ENCODE data around the gene BMPR1A. TPM values are rescaled to one million over a fixed set of nuclear protein-coding genes. Genes with fewer than 3 reads are reported as not detected.

BMPR1A gene
- total RNA-seq, 1 experiment from 2014 or later: 94.3 TPM

DNA sequence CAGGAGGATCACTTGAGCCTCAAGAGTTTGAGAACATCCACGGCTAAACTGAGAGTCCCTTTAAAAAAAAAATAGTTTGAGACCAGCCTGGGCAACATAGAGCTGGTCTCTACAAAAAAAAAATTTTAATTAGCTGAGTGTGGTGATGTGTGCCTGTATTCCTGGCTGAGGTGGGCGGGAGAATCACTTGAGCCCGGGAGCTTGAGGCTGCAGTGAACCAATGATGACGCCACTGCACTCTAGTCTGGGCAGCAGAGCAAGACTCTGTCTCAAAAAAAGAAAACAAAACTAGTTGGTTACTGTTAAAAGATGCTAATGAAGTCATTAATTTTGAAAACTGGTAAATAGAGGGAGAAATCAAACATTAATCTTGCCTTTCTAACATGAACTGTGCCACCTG is 124.6 kb downstream of the BMPR1A start:
- Histone ChIP-seq H3K27me3 (ENCODE audit: control insufficient read depth, insufficient read depth, low read length) (no peaks in the 10 kb centered on the region), H3K9me3 (ENCODE audit: control insufficient read depth, insufficient read depth, low read depth, low read length) (no peaks in the 10 kb centered on the region), H3K4me3 (ENCODE audit: low read depth in 2 of 2, low read length in 2 of 2) (no peak overlapping the region), H3K27ac (ENCODE audit: low read length) (no peak overlapping the region), H3K4me1 (ENCODE audit: control insufficient read depth, insufficient read depth, low read length) (no peaks in the 10 kb centered on the region), H3K36me3 (ENCODE audit: control insufficient read depth, insufficient read depth, low read length) (peaks cover 4% of the 10 kb centered on the region; the same call in 1 of the 2 replicates)
- TF ChIP-seq, protein P1, sequence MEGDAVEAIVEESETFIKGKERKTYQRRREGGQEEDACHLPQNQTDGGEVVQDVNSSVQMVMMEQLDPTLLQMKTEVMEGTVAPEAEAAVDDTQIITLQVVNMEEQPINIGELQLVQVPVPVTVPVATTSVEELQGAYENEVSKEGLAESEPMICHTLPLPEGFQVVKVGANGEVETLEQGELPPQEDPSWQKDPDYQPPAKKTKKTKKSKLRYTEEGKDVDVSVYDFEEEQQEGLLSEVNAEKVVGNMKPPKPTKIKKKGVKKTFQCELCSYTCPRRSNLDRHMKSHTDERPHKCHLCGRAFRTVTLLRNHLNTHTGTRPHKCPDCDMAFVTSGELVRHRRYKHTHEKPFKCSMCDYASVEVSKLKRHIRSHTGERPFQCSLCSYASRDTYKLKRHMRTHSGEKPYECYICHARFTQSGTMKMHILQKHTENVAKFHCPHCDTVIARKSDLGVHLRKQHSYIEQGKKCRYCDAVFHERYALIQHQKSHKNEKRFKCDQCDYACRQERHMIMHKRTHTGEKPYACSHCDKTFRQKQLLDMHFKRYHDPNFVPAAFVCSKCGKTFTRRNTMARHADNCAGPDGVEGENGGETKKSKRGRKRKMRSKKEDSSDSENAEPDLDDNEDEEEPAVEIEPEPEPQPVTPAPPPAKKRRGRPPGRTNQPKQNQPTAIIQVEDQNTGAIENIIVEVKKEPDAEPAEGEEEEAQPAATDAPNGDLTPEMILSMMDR (IDR thresholded peaks at IDR 0.05): no peak
- TF ChIP-seq, protein P2, sequence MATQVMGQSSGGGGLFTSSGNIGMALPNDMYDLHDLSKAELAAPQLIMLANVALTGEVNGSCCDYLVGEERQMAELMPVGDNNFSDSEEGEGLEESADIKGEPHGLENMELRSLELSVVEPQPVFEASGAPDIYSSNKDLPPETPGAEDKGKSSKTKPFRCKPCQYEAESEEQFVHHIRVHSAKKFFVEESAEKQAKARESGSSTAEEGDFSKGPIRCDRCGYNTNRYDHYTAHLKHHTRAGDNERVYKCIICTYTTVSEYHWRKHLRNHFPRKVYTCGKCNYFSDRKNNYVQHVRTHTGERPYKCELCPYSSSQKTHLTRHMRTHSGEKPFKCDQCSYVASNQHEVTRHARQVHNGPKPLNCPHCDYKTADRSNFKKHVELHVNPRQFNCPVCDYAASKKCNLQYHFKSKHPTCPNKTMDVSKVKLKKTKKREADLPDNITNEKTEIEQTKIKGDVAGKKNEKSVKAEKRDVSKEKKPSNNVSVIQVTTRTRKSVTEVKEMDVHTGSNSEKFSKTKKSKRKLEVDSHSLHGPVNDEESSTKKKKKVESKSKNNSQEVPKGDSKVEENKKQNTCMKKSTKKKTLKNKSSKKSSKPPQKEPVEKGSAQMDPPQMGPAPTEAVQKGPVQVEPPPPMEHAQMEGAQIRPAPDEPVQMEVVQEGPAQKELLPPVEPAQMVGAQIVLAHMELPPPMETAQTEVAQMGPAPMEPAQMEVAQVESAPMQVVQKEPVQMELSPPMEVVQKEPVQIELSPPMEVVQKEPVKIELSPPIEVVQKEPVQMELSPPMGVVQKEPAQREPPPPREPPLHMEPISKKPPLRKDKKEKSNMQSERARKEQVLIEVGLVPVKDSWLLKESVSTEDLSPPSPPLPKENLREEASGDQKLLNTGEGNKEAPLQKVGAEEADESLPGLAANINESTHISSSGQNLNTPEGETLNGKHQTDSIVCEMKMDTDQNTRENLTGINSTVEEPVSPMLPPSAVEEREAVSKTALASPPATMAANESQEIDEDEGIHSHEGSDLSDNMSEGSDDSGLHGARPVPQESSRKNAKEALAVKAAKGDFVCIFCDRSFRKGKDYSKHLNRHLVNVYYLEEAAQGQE (IDR thresholded peaks at IDR 0.05; ENCODE audit: insufficient read depth in 1 of 2, low read depth in 2 of 2, low read length in 1 of 2): no peak
- TF ChIP-seq TCF7L2 (IDR thresholded peaks at IDR 0.05; ENCODE audit: low read depth, low read length) (no peak), SIN3A (IDR thresholded peaks at IDR 0.05; ENCODE audit: borderline replicate concordance, insufficient read depth, low read depth, low read length) (no peak), POLR2AphosphoS5 (IDR thresholded peaks at IDR 0.05; ENCODE audit: low read depth, low read length) (no peak)
- intact Hi-C loops (cut with micrococcal nuclease; ENCODE audit: unreplicated experiment): no loop called here
- ChIA-PET POLR2A (interaction anchor here (0.6 to 0.7 kb wide), 2 partner anchors 20 to 21 kb away, joined by 3 read pairs; no protein-coding TSS in a partner anchor), CTCF (no interaction called here)
- no TSS peak for BruUV-seq (replicated peaks)
- in situ Hi-C loops (cut with HindIII; ENCODE audit: low pct_unique_long_range_greater_than_20kb, low sequenced_read_pairs): no loop called here
- DNase-seq (ENCODE audit: low read depth, low spot score) (no peak), ATAC-seq (no peak)

DNA sequence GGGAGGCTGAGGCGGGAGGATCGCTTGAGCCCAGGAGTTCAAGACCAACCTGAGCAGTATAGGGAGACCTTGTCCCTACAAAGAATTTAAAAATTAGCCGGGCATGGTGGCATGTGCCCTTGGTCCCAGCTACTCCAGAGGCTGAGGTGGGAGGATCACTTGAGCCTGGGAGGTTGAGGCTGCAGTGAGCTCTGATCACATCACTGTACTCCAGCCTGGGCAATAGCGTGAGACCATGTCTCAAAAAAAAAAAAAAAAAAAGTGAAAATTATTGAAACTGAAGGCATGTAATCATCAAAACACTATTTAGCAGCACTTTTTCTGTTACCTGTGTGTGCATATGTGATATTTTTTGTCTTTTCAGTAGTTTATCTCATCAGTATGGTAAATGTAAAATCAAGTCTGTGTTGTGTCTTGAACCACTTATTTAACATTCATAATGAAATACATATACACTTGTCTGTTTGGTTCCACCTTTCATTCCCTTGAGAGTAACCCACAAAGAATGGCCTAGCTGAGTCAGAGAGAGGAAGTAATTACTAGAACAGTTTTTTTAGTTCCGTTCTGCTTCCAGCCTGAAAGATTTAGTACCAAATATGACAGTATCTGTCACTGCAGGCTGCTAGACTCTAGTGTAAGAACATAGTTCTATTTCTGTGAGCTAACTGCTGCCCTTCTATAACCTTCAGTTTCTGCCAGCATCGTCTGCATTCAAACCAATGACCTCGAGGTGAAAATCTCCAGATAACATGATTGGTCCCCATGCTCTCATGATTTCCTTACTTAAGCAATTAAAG is 132.4 kb downstream of the BMPR1A start:
- Histone ChIP-seq H3K9me3 (ENCODE audit: control insufficient read depth, insufficient read depth, low read depth, low read length) (no peaks in the 10 kb centered on the region), H3K27me3 (ENCODE audit: control insufficient read depth, insufficient read depth, low read length) (no peaks in the 10 kb centered on the region), H3K4me3 (ENCODE audit: low read depth in 2 of 2, low read length in 2 of 2) (no peak overlapping the region), H3K36me3 (ENCODE audit: control insufficient read depth, insufficient read depth, low read length) (peaks cover 8% of the 10 kb centered on the region), H3K4me1 (ENCODE audit: control insufficient read depth, insufficient read depth, low read length) (no peaks in the 10 kb centered on the region), H3K27ac (ENCODE audit: low read length) (no peak overlapping the region)
- no TSS peak for BruUV-seq (replicated peaks)
- ChIA-PET CTCF (no interaction called here), POLR2A (interaction anchor here (0.5 to 0.7 kb wide), 3 partner anchors 12 to 1725 kb away, joined by 3 to 8 read pairs (median 5); no protein-coding TSS in a partner anchor)
- DNase-seq (ENCODE audit: low read depth, low spot score): no peak
- in situ Hi-C loops (cut with HindIII; ENCODE audit: low pct_unique_long_range_greater_than_20kb, low sequenced_read_pairs): no loop called here
- no peak for ATAC-seq
- intact Hi-C loops (cut with micrococcal nuclease; ENCODE audit: unreplicated experiment): no loop called here
- TF ChIP-seq, protein P1 (IDR thresholded peaks at IDR 0.05): no peak
- TF ChIP-seq POLR2AphosphoS5 (IDR thresholded peaks at IDR 0.05; ENCODE audit: low read depth, low read length): no peak
- TF ChIP-seq SIN3A (IDR thresholded peaks at IDR 0.05; ENCODE audit: borderline replicate concordance, insufficient read depth, low read depth, low read length): no peak
- TF ChIP-seq, protein P2 (IDR thresholded peaks at IDR 0.05; ENCODE audit: insufficient read depth in 1 of 2, low read depth in 2 of 2, low read length in 1 of 2): no peak
- no peak for TF ChIP-seq TCF7L2 (IDR thresholded peaks at IDR 0.05; ENCODE audit: low read depth, low read length)

Data from Panc1 (cell line).